ENCODE data around the gene MYO3A.

MYO3A gene

GRCh38 chr10:25933653-25934608 is at the start of gene MYO3A:
TSS of gene MYO3A (plus strand) at chr10:25934229. CDS start at chr10:25952111, 17,882 bp downstream.
- no peak for DNase-seq (ENCODE audit: low read depth in 2 of 2, low spot score in 1 of 2)

GRCh38 chr10:25888627-25889026 is 45.4 kb upstream of the MYO3A start:
- no peak for DNase-seq (ENCODE audit: low read depth in 2 of 2, low spot score in 1 of 2)

- DNase-seq (ENCODE audit: low read depth in 2 of 2, low spot score in 1 of 2): no peak
Measured at GRCh38 chr10:25890995-25891394, 43.0 kb upstream of the MYO3A start.

GRCh38 chr10:25895856-25896255 is 38.2 kb upstream of the MYO3A start:
- DNase-seq (ENCODE audit: low read depth in 2 of 2, low spot score in 1 of 2): no peak

- no peak for DNase-seq (ENCODE audit: low read depth in 2 of 2, low spot score in 1 of 2)
Measured at GRCh38 chr10:25896421-25896820, 37.6 kb upstream of the MYO3A start.

GRCh38 chr10:25899304-25899703 is 34.7 kb upstream of the MYO3A start:
- DNase-seq (ENCODE audit: low read depth in 2 of 2, low spot score in 1 of 2): no peak

GRCh38 chr10:25901199-25901598 is 32.8 kb upstream of the MYO3A start:
- DNase-seq (ENCODE audit: low read depth in 2 of 2, low spot score in 1 of 2): no peak

GRCh38 chr10:25902002-25902401 is 32.0 kb upstream of the MYO3A start:
- DNase-seq (ENCODE audit: low read depth in 2 of 2, low spot score in 1 of 2): no peak

GRCh38 chr10:25907261-25907660 is 26.8 kb upstream of the MYO3A start:
- no peak for DNase-seq (ENCODE audit: low read depth in 2 of 2, low spot score in 1 of 2)

GRCh38 chr10:25912866-25913265 is 21.2 kb upstream of the MYO3A start:
- no peak for DNase-seq (ENCODE audit: low read depth in 2 of 2, low spot score in 1 of 2)

GRCh38 chr10:25914776-25915175 is 19.3 kb upstream of the MYO3A start:
- no peak for DNase-seq (ENCODE audit: low read depth in 2 of 2, low spot score in 1 of 2)

GRCh38 chr10:25934621-25935139 is 651 bp downstream of the MYO3A start:
- DNase-seq (ENCODE audit: low read depth in 2 of 2, low spot score in 1 of 2): no peak

- no peak for DNase-seq (ENCODE audit: low read depth in 2 of 2, low spot score in 1 of 2)
Measured at GRCh38 chr10:25938405-25938804, 4.4 kb downstream of the MYO3A start.

GRCh38 chr10:25944771-25945170 is 10.7 kb downstream of the MYO3A start:
- DNase-seq (ENCODE audit: low read depth in 2 of 2, low spot score in 1 of 2): no peak

GRCh38 chr10:25952857-25953256 is 18.8 kb downstream of the MYO3A start:
- DNase-seq (ENCODE audit: low read depth in 2 of 2, low spot score in 1 of 2): no peak

GRCh38 chr10:25954851-25955250 is 20.8 kb downstream of the MYO3A start:
- DNase-seq (ENCODE audit: low read depth in 2 of 2, low spot score in 1 of 2): no peak

GRCh38 chr10:25959540-25960232 is 25.7 kb downstream of the MYO3A start:
- no peak for DNase-seq (ENCODE audit: low read depth in 2 of 2, low spot score in 1 of 2)

- DNase-seq (ENCODE audit: low read depth in 2 of 2, low spot score in 1 of 2): no peak
Measured at GRCh38 chr10:25965584-25965983, 31.6 kb downstream of the MYO3A start.

GRCh38 chr10:25966844-25967243 is 32.8 kb downstream of the MYO3A start:
- DNase-seq (ENCODE audit: low read depth in 2 of 2, low spot score in 1 of 2): no peak

GRCh38 chr10:25972631-25973030 is 38.6 kb downstream of the MYO3A start:
- no peak for DNase-seq (ENCODE audit: low read depth in 2 of 2, low spot score in 1 of 2)

- no peak for DNase-seq (ENCODE audit: low read depth in 2 of 2, low spot score in 1 of 2)
Measured at GRCh38 chr10:25974897-25975459, 40.9 kb downstream of the MYO3A start.

GRCh38 chr10:25978771-25979170 is 44.7 kb downstream of the MYO3A start:
- DNase-seq (ENCODE audit: low read depth in 2 of 2, low spot score in 1 of 2): no peak

Measured in stimulated activated CD8-positive, alpha-beta memory T cell treated with anti-CD3 and anti-CD28 coated beads, Interleukin-4, amount 100 ng/mL, for 1 hour (primary cell).